ENCODE measurements around the gene ERC1. TPM values are rescaled to one million over a fixed set of nuclear protein-coding genes. Genes with fewer than 3 reads are reported as not detected.
"Not testable (repeated sequence)": the region's sequence is repeated elsewhere in the genome, so short reads cannot be mapped to it uniquely, and the experiment has no call there.

ERC1 gene
- polyA plus RNA-seq, 6 donors from 2014 or later = 6.9 to 26.2 (median 17.9) TPM

DNA sequence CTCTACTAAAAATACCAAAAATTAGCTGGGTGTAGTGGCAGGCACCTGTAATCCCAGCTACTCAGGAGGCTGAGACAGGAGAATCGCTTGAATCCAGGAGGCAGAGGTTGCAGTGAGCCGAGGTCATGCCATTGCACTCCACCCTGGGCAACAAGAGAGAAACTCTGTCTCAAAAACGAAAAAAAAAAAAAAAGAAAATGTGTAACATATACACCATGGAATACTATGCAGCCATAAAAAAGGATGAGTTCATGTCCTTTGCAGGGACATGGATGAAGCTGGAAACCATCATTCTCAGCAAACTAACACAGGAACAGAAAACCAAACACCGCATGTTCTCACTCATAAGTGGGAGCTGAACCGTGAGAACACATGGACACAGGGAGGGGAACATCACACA, 326.0 kb downstream of the ERC1 start:
- H3K27me3 Mint-ChIP-seq; H3K4me3 Mint-ChIP-seq; ATAC-seq (ENCODE audit: low read depth in 2 of 2); DNase-seq; H3K4me1 Mint-ChIP-seq: not testable (repeated sequence)
- Mint-ChIP-seq H3K27ac (peak overlapping the region in 1 of 6 donors; percentile 15), H3K9me3 (peaks cover 0 to 19% (median 11%) of the 10 kb centered on the region in 7 donors), H3K36me3 (peaks cover 0 to 15% of the 10 kb centered on the region in 2 donors)

DNA sequence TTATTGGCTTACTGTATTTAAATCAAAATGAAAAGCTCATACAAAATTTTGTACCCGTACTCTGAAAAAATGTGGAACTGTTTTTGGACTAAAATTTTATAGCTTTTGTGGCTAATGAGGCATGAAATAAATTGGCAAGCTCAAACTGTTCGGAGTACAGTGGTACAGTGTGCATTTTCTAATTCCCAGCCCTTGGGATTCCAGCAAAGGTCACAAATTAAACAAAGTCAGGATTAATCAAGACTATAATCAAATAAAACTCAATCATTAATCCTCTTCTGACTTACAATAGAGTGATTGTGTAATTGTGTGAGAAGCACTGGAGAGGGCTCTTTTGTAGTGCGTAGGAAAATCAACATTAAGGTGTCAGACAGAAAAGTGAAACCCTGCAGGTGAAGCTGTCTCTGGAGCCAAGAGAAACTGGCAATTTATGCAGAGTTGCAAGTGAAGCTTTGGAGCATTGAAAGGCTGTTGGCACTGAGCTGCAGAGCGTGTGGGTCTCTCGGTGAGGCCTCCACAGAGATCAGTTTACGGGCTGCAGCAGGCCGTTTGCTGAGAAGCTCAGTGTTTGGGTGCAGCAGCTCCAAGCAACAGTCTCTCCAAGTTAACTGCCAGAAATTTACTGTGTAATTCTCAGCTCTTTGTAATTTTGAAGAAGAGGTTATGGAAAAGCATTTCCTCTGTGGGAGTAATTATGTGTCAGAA, 327.5 kb downstream of the ERC1 start:
- Mint-ChIP-seq H3K4me3 (no peak overlapping the region), H3K36me3 (peaks cover 0 to 15% of the 10 kb centered on the region in 2 donors), H3K9me3 (peaks cover 0 to 19% (median 11%) of the 10 kb centered on the region in 7 donors), H3K4me1 (peaks cover 0 to 8% (median 3%) of the 10 kb centered on the region in 3 donors), H3K27me3 (no peaks in the 10 kb centered on the region), H3K27ac (no peak overlapping the region)
- DNase-seq (no peak), ATAC-seq (ENCODE audit: low read depth in 2 of 2) (no peak)

DNA sequence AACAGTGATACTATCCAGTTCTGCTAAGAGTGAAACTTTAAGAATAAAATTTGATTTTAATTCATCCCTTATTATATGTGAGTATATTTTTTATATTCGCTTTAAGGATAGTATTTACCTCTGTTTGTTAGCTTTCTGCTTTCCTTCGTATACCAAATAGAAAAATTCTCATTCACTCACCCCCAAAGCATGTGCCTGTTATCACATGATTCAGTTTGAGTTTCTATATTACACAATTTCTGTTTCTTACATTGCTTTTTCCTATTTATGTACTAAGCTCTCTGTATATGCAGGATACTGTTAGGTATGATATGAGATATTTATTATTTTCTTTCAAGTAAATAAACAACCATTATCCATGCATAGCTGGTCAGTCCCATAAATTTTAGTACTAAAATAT, 328.2 kb downstream of the ERC1 start:
- Mint-ChIP-seq H3K36me3 (peaks cover 0 to 12% of the 10 kb centered on the region in 2 donors), H3K27me3 (no peaks in the 10 kb centered on the region), H3K9me3 (peaks cover 0 to 16% (median 8%) of the 10 kb centered on the region in 7 donors), H3K4me1 (peaks cover 0 to 8% (median 3%) of the 10 kb centered on the region in 3 donors), H3K27ac (no peak overlapping the region), H3K4me3 (no peak overlapping the region)
- DNase-seq (no peak), ATAC-seq (ENCODE audit: low read depth in 2 of 2) (no peak)

DNA sequence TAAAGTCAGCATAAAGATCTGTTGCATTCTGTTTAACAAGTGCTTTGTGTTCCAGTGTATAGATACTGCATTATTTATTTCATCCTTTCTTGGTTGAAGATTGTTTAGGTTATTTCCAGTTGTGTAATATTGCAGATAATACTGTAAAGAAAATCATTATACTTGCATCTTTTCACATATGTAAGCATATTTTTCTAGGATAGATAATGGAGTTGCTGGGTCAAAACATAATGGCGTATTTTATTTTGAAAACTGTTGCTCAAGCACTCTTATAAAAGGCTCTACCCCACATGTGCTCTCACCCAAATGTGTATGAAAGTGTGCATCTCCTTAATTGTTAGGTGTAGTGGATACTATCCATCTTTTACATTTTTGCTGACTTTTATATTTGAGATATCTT, 329.0 kb downstream of the ERC1 start:
- Mint-ChIP-seq H3K9me3 (peaks cover 0 to 12% (median 0%) of the 10 kb centered on the region in 7 donors), H3K4me3 (no peak overlapping the region), H3K4me1 (peaks cover 3 to 8% (median 4%) of the 10 kb centered on the region in 3 donors), H3K27ac (no peak overlapping the region), H3K36me3 (peaks cover 0 to 10% of the 10 kb centered on the region in 2 donors), H3K27me3 (no peaks in the 10 kb centered on the region)
- no peak for ATAC-seq (ENCODE audit: low read depth in 2 of 2)
- DNase-seq = no peak

DNA sequence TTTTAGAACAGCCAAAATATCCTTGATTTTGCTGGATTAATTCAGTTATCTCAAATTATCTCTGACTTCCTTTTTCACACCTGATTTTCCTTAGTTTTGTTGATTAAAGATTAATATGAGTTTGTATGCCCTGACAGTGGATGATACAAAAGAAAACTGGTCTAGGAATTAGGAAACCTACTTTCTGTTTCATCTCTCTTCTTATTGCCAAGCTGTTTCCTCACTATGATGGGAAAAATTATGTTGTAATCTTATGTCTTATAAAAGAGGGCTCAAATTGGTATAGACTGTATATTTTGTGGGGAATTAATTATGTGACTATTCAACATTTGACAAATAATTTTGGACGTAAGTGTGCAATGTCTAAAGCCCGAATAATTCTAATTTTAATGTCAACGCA, 331.8 kb downstream of the ERC1 start:
- peaks cover 4 to 13% of the 10 kb centered on the region in 2 donors for H3K36me3 Mint-ChIP-seq
- H3K9me3 Mint-ChIP-seq = no peaks in the 10 kb centered on the region
- no peak overlapping the region for H3K4me3 Mint-ChIP-seq
- peaks cover 0 to 4% (median 0%) of the 10 kb centered on the region in 3 donors for H3K4me1 Mint-ChIP-seq
- ATAC-seq (ENCODE audit: low read depth in 2 of 2) = no peak
- no peak for DNase-seq
- H3K27ac Mint-ChIP-seq = peak overlapping the region in 1 of 6 donors; percentile 48
- H3K27me3 Mint-ChIP-seq = no peaks in the 10 kb centered on the region

DNA sequence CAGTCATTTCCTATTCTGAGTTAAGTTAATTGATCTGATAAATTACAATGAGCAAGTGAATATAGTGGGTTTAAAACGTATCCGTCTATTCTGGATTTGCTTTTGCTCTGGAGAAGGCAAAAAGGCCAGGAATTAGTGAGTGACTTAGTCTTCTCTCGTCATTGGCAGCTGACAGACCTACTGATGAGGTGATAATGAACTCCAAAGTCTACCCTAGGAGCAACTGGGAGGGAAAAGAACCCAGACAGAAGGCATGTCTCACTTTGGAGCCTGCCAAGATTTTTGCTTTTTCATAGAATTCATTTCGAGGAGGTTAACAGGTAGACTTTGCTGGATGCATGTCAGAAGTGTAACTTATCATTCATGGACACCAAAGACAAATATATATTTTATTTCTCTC, 333.1 kb downstream of the ERC1 start:
- no peaks in the 10 kb centered on the region for H3K27me3 Mint-ChIP-seq
- peaks cover 4 to 9% (median 4%) of the 10 kb centered on the region in 3 donors for H3K4me1 Mint-ChIP-seq
- H3K27ac Mint-ChIP-seq = no peak overlapping the region
- DNase-seq = no peak
- H3K36me3 Mint-ChIP-seq = peaks cover 13 to 15% of the 10 kb centered on the region in 2 donors
- no peak overlapping the region for H3K4me3 Mint-ChIP-seq
- no peak for ATAC-seq (ENCODE audit: low read depth in 2 of 2)
- no peaks in the 10 kb centered on the region for H3K9me3 Mint-ChIP-seq

DNA sequence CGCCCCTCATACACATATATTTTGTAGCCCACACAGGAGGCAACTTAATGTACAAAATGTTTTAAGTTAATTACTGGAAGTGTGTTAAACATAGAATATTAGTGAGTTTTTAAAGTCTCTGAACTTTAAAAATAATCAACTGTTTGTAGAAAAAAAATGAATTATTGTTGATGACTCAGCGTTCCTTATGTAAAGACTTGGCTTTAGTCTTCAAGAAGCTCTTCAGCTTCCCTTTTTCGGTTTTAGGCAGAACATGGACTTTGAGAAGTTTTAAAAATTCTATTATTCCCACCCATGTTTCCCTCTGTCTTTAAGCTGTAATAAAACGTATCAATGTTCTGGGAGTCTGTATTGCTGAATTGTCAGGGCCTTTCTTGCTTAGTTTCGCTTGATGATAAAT, 333.9 kb downstream of the ERC1 start:
- H3K36me3 Mint-ChIP-seq = peaks cover 13 to 15% of the 10 kb centered on the region in 2 donors
- H3K27ac Mint-ChIP-seq = no peak overlapping the region
- peaks cover 4 to 9% (median 4%) of the 10 kb centered on the region in 3 donors for H3K4me1 Mint-ChIP-seq
- no peak overlapping the region for H3K4me3 Mint-ChIP-seq
- H3K27me3 Mint-ChIP-seq = no peaks in the 10 kb centered on the region
- DNase-seq = no peak
- H3K9me3 Mint-ChIP-seq = no peaks in the 10 kb centered on the region
- ATAC-seq (ENCODE audit: low read depth in 2 of 2) = no peak

DNA sequence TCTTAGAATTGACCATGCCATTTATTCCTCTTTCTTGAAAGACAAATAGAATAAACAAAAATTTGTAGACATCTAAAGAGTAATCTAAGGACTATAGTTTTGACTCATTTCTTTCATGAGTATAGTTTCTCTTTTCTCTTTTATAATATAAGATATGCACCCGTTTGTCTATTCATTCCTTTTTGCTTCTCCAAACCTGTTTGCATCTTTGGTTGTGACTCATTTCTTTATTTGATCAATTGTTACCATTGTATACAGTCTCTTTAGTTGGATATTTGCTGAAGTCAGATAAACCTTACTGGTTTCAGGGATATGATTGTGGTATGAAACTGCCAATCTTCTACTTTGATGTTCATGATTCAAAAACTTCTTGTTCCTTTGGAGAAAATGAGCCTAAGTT, 334.6 kb downstream of the ERC1 start:
- H3K4me1 Mint-ChIP-seq = peaks cover 4 to 9% (median 4%) of the 10 kb centered on the region in 3 donors
- no peak for DNase-seq

DNA sequence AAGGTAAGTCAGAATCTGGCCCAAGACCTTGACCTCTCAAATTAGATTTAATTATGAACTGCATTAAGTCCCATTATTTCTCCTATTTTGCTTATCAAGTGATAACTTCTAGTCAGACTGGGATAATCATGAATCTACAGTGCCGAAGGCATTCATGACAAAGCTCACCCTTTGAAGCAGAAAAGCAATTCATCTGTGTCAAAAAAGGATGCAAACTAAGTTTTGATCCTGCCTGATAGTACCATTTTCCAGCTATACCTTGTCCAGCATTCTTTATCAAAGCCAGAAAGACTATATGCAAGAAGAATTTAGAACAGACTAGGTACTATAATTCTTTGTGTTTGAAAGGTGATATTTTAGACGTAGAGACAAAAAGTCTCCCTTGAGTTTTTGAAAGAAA, 335.2 kb downstream of the ERC1 start:
- Mint-ChIP-seq H3K27ac (no peak overlapping the region), H3K4me3 (no peak overlapping the region), H3K9me3 (no peaks in the 10 kb centered on the region), H3K27me3 (no peaks in the 10 kb centered on the region), H3K36me3 (peaks cover 13 to 15% of the 10 kb centered on the region in 2 donors), H3K4me1 (peaks cover 4 to 9% (median 4%) of the 10 kb centered on the region in 3 donors)
- no peak for ATAC-seq (ENCODE audit: low read depth in 2 of 2)
- no peak for DNase-seq

More for the DNA sequence above, 334.6 kb downstream of the ERC1 start:
- Mint-ChIP-seq H3K9me3 (no peaks in the 10 kb centered on the region), H3K27ac (no peak overlapping the region), H3K4me3 (no peak overlapping the region), H3K27me3 (no peaks in the 10 kb centered on the region), H3K36me3 (peaks cover 13 to 15% of the 10 kb centered on the region in 2 donors)
- no peak for ATAC-seq (ENCODE audit: low read depth in 2 of 2)

DNA sequence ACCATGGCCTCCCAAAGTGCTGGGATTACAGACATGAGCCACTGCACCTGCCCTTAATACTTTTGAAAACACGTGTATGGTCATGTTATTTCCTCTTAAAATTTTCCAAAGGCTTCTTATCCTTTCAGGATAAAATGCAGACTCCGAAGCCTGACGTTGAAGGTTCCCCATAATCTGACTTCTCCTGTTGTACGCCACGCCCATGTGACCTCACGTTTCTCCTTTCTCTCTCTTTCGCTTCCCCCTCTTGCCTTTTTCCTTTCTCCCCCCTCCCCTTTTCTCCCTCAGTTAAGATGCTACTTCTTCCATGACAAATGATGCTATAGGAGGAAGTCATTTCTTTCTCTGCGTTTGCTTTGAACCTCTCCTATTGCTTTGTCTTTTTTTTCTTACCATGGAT, 337.4 kb downstream of the ERC1 start:
- Mint-ChIP-seq H3K27ac (no peak overlapping the region), H3K4me3 (peak overlapping the region in 1 of 8 donors; percentile 32), H3K9me3 (no peaks in the 10 kb centered on the region), H3K4me1 (peaks cover 4 to 9% (median 4%) of the 10 kb centered on the region in 3 donors), H3K36me3 (peaks cover 15 to 16% of the 10 kb centered on the region in 2 donors), H3K27me3 (no peaks in the 10 kb centered on the region)
- DNase-seq (no peak), ATAC-seq (ENCODE audit: low read depth in 2 of 2) (no peak)

DNA sequence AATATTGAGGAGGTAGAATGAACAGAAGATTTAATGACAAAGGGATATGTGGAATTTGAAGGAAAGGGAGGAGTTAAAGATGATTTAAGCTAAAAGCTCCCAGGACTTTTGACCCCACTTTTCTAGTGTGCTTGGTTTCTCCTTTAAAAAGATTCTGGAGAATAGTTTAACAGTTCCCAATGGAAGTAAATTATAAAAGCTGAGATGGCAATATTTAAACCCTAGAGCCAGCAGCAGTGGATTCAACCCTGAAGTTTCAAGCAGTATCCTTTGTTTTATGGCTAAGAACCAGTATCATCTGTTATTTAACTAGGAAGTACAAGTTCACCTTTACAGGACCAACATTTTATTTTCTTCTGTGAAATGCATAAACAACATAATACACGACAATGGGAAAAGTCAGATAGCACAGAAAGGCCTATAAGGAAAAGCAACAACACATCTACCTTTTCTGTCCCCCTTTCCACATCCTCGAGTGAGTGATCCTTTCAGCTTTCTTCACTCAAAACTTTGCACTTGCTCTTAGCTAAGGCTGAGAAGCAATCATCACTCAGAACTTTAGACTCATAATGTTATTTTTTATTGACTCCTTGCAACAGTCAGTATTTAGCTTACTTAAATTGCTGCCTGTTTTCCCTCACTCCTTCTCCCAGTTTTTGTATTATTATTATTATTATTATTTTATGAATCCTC, 338.9 kb downstream of the ERC1 start:
- no peak for DNase-seq
- no peak for ATAC-seq (ENCODE audit: low read depth in 2 of 2)
- peaks cover 4 to 5% (median 4%) of the 10 kb centered on the region in 3 donors for H3K4me1 Mint-ChIP-seq
- peaks cover 0 to 2% (median 0%) of the 10 kb centered on the region in 7 donors for H3K9me3 Mint-ChIP-seq
- H3K4me3 Mint-ChIP-seq = no peak overlapping the region
- peak overlapping the region in 1 of 6 donors; percentile 1 for H3K27ac Mint-ChIP-seq
- H3K27me3 Mint-ChIP-seq = no peaks in the 10 kb centered on the region
- H3K36me3 Mint-ChIP-seq = peaks cover 15 to 24% of the 10 kb centered on the region in 2 donors

DNA sequence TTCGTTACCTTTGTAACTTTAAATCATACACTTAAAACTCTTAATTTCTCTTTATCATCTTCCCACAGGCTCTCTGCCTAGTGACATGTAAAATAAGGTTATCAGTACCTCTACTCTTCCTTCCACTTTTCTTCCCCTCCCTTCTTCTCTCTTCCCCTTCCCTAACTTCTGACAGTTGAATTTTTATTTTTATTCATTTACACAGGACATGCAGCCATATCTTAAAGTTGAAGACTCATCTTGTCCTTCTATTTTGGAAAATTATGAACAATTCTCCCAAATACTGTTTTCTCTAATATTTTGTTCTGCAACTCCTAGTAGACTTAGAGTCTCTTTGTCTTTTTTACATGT, 339.4 kb downstream of the ERC1 start:
- ATAC-seq (ENCODE audit: low read depth in 2 of 2) = no peak
- H3K27ac Mint-ChIP-seq = no peak overlapping the region
- no peak for DNase-seq
- peaks cover 15 to 23% of the 10 kb centered on the region in 2 donors for H3K36me3 Mint-ChIP-seq
- peaks cover 4 to 5% (median 4%) of the 10 kb centered on the region in 3 donors for H3K4me1 Mint-ChIP-seq
- no peaks in the 10 kb centered on the region for H3K27me3 Mint-ChIP-seq
- H3K4me3 Mint-ChIP-seq = no peak overlapping the region
- H3K9me3 Mint-ChIP-seq = peaks cover 0 to 2% (median 0%) of the 10 kb centered on the region in 7 donors

DNA sequence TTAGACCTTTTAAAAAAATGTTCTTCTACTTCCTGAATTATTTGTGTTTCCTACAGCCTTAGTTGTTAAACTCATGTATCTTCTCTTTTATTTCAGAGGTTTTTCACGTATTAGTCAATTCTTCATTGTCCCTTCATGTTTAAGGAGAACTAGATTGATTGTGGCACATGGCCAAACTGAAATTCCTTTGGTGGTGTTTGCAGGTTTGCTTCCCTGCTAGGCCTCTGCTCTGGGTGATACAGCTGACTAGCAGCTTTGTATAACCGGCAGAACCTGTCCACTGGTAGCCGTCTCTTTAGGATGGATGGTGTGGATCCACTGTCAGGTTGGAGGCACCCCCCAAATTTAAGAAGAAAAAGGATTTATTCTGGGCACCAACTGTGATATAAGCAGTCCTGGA, 341.3 kb downstream of the ERC1 start:
- ATAC-seq (ENCODE audit: low read depth in 2 of 2) = no peak
- H3K4me1 Mint-ChIP-seq = peaks cover 4 to 11% (median 8%) of the 10 kb centered on the region in 3 donors

More for the DNA sequence above, 341.3 kb downstream of the ERC1 start:
- peak overlapping the region in 2 of 6 donors; percentile 6 to 13 for H3K27ac Mint-ChIP-seq
- DNase-seq = no peak
- H3K27me3 Mint-ChIP-seq = no peaks in the 10 kb centered on the region
- peaks cover 15 to 21% of the 10 kb centered on the region in 2 donors for H3K36me3 Mint-ChIP-seq
- H3K9me3 Mint-ChIP-seq = peaks cover 0 to 2% (median 0%) of the 10 kb centered on the region in 7 donors
- H3K4me3 Mint-ChIP-seq = no peak overlapping the region

All from naive B cell (primary cell).